SK-N-DZ (cell line): ENCODE results near the gene CLMN.

Source experiments
- DNase-seq: peaks from one replicate; pipeline ENCODE4 v3.0.0-alpha.2; 2015; ENCODE audit warnings: low spot score

The CLMN gene

DNA sequence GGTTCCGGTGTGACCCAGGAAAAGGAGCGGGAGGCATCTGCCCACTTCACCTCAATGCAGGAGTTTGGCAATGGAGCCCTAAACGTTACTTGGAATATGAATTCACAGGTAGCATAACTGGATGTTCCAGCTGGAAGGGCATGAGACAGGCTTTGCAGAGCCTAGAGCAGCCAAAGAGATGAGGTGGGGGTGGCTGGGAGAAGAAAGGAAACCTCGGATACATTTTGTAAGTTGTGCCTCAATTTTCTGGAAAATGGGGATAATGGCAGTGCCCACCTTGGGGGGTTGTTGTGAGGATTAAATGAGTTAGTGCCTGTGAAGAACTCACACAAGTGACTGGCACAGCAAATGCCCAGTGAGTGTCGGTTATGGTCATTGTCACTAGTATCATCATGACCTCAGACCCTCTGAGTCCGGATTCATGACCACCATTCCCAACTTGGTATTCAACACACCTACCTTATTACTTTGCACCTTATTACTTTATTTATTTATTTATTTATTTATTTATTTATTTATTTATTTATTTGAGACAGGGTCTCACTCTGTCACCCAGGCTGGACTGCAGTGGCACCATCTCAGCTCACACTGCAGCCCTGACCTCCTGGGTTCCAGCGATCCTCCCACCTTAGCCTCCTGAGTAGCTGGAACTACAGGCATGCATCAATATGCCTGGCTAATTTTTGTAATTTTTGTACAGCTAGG is 56.0 kb downstream of the CLMN start:
- DNase-seq = no peak

DNA sequence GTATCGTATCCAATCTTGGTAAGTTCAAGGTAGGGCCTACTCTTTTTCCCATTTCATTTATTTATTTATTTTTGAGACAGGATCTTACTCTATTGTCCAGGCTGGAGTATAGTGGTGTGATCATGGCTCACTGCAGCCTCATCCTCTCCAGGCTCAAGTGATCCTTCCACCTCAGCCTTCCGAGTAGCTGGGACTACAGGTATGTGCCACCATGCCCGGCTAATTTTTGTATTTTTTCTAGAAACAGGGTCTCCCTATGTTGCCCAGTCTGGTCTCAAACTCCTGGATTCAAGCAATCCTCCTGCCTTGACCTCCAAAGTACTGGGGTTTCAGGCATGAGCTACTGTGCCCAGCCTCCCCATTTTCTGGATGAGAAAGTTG is 57.2 kb downstream of the CLMN start:
- DNase-seq = no peak

DNA sequence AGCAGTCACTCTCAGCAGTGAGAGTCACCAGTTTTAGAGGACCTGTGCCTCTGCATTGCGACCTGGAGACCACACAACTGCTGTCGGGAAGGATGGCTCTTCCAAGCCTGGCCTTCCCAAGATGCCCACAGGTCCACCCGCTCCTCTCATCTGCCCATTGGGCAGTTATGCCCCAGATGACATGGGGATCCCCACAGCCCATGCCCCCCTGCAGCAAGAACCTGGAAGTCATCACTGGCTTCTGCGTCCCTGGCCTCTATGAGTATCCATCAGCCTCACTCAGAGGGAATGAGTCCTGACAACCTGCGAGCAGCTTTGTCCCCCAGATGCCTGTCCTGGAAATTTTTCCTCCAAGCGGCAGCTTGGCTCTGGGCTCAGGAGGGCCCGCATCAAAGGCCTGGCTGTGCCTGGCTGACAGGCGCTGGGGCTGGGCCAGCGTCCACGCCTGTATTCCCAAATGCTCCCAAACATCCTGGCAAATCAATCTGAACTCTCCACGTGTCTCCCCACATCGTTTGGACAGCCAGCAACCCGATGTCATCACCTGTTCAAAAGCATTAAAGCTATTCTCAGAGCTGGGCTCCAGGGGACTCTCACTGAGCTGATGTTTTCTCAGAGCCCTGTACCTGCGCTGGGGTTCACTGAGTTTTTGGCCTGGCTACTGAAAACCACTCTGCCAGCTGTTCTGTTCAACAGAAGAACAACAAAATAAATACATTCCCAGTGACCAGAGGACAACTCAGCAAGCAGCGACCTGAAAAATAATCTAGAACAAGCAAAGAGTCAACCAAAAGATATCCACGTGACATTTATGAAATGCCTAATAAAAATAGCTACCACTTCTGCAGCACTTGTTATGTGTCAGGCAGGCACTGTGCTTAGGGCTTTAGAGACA is 57.8 kb downstream of the CLMN start:
- peak; percentile 9 for DNase-seq

DNA sequence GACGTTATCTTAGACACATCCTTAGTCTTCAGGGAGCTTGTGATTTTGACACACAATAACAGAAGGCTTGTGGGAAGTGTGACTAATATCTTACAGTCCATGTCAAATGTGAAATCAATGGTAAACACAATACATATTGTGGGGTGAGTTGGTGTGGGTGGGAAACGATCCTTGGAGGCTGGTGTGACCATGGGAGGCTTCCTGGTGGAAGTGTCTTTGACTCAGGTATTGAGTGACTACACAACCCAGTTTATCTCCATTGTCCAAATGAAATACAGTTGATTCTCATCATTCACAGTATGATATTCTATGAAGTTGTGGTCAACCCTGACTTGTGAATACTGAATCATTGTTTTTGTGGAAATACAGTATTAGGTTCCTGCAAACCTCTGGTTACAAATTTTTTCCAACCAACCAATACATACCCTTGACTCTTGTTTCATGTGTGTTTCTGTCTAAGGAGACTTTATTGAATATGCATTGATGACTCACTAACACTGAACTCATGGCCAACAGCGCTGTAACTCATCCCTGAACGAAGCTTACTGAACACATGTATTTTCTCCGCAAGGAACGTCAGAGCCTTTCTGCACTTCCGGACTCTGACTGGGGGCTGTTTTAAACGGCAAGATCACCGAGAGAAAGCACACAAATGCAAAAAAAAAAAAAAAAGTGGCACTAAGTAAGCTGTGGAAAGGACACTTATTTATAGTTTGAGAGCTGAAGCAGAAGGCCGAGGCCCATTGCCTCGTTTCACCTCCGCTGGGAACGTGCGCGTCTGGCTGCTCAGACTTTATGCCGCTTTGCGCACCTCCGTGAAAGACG is 59.0 kb downstream of the CLMN start:
- DNase-seq = no peak

DNA sequence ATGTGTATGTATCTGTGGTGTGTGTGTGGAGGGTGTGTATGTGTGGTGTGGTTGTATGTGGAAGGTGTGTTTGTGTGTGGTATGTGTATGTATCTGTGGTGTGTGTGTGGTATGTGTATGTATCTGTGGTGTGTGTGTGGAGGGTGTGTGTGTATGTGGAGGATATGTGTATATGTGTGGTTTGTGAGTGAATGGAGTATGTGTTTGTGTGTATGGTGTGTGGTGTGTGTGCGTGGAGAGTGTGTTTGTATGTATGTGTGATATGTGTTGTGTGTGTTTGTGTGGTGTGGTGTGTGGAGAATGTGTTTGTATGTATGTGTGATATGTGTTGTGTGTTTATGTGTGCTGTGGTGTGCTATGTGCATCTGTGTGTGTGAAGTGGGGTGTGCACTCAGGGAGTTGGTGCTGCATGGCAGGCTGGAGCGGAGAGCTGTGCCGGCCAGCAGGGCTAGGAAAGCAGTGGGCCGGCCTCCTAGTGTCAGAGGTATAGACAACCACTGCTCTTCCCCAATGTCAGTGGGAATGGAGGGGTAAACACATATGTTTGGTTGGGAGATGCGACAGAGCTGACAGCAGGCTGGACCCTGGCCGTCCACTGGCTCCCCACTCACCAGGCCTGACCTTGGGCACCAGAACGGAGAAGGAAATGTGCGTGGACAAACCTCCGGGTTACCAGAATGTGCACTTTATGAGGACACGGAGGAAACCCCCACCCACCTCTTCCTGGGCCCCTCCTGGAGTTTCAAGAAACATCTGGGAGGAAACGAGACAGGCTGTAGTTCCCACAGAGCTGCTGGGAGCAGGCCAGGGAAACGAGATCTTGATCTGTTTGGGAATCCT is 60.7 kb downstream of the CLMN start:
- DNase-seq = no peak

DNA sequence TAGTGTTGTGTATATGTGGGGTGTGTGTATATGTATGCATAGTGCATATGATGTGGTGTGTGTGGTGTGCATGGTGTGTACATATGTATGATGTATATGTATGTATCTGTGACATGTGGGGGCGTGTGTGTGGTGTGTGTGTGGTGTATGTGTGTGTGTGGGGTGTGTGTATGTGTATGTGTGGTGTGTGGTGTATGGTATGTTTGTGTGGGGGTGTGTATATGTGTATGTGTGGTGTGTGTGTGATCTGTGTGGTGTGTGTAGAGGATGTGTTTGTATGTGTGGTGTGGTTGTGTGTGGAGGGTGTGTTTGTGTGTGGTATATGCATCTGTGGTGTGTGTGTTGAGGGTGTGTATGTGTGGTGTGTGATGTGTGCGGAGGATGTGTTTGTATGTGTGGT is 61.6 kb downstream of the CLMN start:
- DNase-seq = no peak

DNA sequence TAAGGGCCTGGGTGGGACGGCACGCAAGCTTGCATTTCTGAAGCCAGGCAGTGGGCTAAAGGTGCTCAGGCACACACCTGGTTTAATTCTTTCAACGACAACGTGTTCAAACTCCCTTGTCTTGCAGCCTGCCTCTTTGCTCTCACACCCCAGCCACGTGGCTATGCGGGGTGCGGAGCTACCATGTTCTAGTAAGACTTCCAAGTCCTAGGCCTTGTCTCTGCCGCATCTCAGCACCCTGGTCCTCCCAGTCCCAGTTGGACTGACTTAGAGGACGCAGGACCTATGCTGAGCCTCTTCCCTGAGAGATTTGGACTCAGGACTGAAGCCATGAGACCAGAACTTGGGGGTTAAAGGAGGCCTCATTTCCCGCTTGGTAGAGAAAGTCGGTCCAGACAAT is 62.2 kb downstream of the CLMN start:
- no peak for DNase-seq

DNA sequence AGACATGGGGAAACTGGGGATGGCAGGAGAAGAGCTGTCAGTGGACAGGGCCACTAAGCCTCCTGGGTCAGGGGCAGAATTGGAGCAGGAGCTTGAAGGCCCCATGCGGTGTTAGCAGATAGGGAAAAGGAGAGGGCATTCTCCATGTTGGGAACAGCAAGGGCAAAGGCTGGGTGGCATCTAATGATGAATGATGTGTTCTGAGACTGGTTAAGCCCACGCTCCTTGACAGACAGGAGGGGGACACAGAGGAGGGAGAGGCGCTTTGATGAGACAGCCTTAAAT is 63.0 kb downstream of the CLMN start:
- no peak for DNase-seq

DNA sequence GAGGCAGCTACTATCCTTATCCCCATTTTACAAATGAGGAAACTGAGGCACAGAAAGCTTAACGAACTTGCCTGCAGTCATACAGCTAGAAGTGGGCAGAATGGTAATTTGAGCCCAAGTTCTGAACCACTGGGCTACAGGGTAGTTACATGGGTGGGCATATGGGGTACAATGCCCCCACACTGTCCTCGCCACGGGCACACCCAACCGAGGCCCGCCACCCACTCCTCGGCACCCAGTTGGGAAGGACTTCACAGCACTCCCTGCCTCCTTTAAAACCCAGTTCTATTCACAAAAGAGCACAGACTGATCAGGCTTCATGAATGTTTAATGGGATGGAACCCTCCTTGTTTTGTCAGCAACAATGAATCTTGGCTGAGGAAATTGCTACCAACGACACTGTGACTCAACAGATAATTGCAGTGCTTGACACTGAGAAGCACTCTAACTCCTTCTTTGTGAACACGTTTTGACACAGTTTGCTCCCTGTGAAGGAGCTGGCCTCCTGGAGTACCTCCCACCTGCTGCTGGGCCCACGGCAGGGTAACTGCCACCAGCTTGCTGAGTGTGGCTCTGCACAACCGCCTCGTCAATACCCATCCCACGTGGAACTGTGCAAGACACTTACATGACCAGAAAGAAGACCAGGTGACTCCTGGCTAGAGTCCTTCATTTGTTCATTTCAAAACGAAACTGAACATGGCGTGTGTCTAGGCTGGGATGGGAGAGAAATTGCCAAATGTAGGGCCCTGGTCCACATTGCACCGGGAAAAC is 63.5 kb downstream of the CLMN start:
- no peak for DNase-seq

DNA sequence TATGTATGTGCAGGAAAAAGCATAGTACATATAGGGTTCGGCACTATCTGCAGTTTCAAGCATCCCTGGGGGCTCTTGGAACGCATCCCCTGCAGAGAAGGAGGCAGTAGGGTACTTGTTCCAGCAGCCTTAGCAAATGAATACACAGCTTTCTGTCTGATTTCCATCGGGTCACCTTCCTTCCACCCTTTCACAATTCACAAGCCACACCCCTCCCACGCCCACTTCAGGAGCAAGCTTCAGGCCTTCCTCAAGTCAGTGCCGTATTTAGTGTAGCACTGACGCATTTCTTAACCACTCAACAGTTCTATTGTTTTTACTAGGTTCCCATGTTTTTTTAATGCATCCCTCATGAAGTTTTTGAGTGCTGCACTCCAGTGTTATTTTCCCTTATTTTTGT is 64.2 kb downstream of the CLMN start:
- no peak for DNase-seq

DNA sequence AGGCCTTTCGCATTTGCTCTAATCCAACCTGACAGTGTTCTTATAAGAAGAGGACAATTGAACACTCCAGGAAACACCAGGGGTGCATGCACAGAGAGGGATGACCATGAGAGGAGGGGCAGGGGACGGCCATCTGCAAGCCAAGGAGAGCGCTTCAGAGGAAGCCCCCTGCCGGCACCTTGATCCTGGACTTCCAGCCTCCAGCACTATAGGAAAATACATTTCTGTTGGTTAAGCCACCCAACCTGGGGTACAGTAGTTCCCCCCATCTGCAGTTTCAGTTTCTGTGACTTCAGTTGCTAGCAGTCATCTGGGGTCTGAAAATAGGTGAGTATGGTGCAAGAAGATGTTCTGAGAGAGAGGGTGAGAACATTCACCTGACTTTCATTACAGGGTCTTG is 64.7 kb downstream of the CLMN start:
- no peak for DNase-seq

DNA sequence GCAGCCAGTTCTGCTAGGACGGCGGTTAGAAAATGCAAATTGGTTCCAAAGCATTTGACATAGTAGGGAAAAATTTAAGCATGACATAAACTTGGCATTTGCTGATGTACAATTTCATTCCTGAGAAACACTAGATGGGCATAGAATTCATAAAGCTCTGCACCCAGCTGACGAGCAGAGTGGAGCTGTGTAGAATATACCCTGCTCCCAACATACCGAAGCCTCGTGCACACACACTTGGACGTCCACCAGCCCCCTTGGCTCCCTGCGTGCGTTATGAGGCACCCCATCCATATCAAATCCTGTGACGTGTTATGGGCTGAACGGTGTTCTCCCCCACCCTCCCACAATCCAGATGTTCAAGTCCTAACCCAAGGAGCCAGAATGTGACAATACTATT is 65.4 kb downstream of the CLMN start:
- DNase-seq = no peak

DNA sequence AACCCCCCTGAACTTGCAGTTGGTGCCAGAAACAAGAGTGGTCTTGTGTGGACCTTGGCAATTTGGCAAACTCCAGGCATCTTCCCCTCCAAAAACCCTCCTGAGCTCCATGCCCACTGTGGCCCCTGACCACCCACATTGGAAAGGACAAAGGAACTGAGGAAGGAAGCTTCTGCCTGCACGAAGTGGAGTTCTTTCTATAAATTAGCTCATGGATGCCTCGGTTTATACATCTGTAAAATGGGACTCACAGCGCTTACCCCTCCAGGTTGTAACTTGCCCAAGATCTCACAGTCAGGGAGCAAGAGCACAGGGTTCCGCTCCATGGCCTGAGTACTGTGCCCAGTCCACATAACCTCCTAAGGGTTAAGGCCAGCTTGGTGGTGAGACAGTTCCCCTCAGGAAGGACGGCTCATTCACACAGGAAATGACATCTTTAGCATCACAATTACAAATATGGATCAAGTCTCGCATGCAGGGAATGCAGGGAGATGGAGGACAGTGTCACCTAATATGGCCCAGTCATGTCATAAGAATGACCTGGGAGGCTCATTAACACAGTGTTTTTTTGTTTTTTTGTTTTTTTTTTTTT is 66.6 kb downstream of the CLMN start:
- DNase-seq = no peak

DNA sequence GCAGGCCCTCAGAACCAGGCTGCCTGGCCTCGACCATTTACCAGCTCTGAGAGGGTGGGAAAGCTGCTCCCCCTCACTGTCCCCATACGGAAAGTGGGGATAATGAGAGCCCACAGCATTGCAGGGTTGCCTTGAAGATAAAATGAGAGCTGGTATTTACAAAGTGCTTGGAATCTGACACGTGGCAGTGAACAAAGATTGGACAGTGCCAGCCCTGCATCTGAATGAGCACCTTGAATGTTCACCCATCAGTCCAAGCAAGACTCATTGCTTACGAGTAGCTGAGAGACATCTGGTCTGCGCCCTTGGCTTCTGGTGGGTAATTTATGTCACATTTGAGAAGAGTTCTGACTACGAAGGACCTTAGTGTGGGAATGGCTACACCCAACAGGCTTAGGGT is 67.5 kb downstream of the CLMN start:
- no peak for DNase-seq

DNA sequence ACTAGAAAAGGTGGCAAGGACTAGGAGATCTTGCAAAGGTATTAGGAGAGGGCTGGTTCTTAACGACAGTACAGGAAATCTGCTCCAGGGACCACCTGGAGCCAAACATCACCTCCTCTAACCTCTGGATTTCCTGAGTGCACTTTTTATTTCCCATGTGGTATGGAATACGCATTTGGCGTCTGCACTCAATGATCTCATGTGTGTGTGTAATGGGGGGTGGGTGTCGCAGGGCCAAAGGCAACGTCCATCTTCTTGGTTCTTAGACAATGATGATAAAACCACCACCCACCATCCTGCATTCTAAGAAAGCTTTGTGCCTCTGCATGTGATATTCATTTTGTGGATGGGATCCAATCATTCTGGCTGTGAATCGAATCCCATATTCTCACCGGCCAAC is 68.8 kb downstream of the CLMN start:
- no peak for DNase-seq

DNA sequence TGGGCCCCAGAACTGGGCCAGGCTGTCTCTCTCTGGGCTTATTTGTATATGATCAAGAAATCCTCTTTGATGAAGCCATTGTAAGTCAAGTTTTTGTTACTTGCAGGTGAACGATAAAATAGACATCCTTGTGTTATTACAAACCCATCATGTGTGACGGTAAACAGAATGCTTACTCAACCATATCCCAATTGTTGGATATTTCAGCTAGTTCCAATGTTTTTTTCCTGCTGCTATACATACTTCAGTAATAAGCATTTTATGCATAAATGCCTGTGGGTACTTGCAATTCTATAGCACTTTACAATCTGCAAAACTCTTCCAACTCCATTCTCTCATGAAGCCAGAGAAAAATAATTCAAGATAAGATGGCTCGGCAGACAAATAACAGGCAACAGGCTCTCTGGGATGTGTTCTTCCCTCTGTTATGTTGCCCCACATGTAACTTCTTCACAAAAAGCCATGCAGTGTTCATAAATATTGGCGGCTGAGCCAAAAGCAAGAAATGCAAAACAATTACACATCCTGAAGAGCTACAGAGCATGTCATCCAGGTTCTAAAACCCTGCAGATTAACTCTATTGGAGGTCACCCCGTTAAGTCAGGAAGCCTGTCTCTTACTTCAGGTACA is 69.5 kb downstream of the CLMN start:
- DNase-seq = no peak

DNA sequence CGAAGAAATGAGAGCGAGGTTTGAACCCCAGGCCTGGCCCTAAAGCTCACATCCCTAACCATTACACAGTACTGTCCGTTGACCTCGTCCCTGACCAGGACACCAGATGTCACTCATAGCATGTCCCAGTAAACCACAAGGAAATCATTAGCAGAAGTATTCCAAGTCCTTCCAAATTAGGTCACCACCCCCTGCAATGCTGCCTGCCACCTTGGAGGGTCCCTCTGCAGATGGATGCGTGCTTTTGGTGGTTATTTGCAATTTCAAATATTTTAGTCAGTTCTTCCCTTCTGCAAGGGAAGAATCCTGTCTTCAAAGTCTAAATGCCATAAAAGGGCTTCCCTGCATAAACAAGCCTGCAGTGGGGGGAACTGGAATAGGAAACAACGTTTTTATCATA is 71.3 kb downstream of the CLMN start:
- DNase-seq = no peak

DNA sequence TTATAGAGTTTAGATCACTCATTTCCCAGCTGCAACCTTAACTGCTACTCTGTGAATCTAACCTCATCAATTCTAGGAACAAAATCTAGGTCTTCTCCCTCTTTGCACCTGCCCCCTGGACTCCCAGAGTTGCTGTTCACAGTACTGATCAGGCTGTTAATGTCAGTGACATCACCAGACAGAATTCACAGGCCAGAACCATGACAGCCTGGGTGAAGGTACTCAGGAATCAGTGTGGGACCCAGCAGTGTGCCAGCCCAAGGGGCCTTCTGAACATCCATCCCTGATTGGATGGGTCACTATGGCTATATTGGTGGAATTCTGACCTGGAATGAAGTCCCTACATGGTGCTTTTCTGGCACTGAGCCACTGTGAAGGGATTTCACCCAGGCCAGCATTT is 72.8 kb downstream of the CLMN start:
- DNase-seq = no peak

DNA sequence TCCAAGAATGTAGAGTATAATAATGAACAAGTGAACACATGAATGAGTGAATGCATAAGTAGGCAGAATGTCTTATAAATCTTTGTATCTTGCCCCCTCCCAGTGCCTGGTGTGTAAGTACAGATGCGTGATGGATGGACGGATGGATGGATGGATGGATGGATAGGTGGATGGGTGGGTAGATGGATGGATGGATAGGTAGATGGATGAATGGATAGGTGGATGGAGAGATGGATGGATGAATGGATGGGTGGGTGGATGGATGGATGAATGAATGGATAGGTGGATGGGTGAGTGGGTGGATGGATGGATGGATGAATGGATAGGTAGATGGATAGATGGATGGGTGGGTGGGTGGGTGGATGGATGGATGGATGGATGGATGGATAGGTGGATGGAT is 74.4 kb downstream of the CLMN start:
- no peak for DNase-seq

DNA sequence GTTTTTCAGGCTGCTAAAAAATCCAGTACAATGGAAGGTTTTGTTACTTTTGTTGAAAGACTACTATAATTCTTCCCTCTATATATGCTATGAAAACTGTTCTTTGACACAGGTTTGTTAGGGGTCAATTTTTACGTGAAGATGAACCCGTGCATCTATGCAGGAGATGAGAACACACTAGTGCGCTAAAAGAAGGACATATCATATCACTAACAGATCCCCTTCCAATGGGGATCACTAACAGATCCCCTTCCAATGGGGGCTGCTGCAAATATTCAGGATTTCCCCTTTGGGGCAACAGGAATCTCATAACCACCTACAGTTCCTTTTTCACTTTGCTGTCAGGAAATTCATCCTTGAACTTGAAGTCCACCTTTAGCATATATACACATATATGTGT is 75.1 kb downstream of the CLMN start:
- DNase-seq = no peak
